Ishikawa (cell line): ENCODE data around the gene ST7.

Experiments
- CEBPB ChIP-seq: IDR thresholded peaks from 2 replicates; pipeline ENCODE4 v1.6.1; 2012
- CREB1 ChIP-seq: IDR thresholded peaks from 2 replicates; pipeline ENCODE4 v1.6.1; 2012; ENCODE audit warnings: low read depth
- EGR1 ChIP-seq: IDR thresholded peaks from 2 replicates; pipeline ENCODE4 v1.6.1; 2012
- EP300 ChIP-seq: IDR thresholded peaks from 2 replicates; pipeline ENCODE4 v1.6.1; 2012; ENCODE audit warnings: borderline replicate concordance
- FOXM1 ChIP-seq: IDR thresholded peaks from 2 replicates; pipeline ENCODE4 v1.6.1; 2012; ENCODE audit warnings: low read depth, borderline replicate concordance
- NFIC ChIP-seq: IDR thresholded peaks from 2 replicates; pipeline ENCODE4 v1.6.1; 2012
- RAD21 ChIP-seq: IDR thresholded peaks from 2 replicates; pipeline ENCODE4 v1.6.1; 2012; ENCODE audit warnings: low read depth
- TAF1 ChIP-seq: IDR thresholded peaks from 2 replicates; pipeline ENCODE4 v1.6.1; 2012; ENCODE audit warnings: low read depth, mild to moderate bottlenecking
- TCF12 ChIP-seq: IDR thresholded peaks from 2 replicates; pipeline ENCODE4 v1.6.1; 2012; ENCODE audit warnings: low read depth
- TEAD4 ChIP-seq: IDR thresholded peaks from 2 replicates; pipeline ENCODE4 v1.6.1; 2012
- YY1 ChIP-seq: IDR thresholded peaks from 2 replicates; pipeline ENCODE4 v1.6.1; 2012; ENCODE audit warnings: low read depth
- ZBTB7A ChIP-seq: IDR thresholded peaks from 2 replicates; pipeline ENCODE4 v1.6.1; 2012; ENCODE audit warnings: low read depth
- TF ChIP-seq, protein P1 (sequence below): IDR thresholded peaks from 2 replicates; pipeline ENCODE4 v1.6.1; 2012
- TF ChIP-seq, protein P2 (sequence below): IDR thresholded peaks from 2 replicates; pipeline ENCODE4 v1.6.1; 2012
- TF ChIP-seq, protein P3 (sequence below): IDR thresholded peaks from 2 replicates; pipeline ENCODE4 v1.6.1; 2012; ENCODE audit warnings: low read depth, mild to moderate bottlenecking

The ST7 gene

DNA sequence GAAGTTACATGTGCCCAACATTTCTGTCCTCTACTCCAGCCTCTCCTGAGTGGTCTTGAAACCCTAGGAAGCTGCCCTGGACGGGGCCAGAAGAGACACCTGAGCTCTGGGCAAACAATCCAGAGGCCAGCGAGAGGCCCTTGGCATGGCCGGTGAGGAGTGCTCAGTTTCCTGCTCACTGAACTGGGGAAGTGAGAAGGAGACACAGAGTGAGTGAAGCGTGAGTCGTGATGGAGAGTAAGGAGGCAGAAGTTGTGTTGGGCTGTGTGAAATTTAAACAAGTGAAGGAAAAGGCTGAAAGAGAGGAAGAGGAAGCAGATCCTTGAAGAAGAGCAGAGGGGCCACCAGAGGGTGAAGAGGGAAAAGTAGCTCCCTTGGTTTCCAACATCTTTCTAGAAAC, 296.4 kb downstream of the ST7 start:
- TF ChIP-seq ZBTB7A = no peak
- no peak for TF ChIP-seq YY1
- TF ChIP-seq, protein P1, sequence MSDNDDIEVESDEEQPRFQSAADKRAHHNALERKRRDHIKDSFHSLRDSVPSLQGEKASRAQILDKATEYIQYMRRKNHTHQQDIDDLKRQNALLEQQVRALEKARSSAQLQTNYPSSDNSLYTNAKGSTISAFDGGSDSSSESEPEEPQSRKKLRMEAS = no peak
- TF ChIP-seq, protein P2, sequence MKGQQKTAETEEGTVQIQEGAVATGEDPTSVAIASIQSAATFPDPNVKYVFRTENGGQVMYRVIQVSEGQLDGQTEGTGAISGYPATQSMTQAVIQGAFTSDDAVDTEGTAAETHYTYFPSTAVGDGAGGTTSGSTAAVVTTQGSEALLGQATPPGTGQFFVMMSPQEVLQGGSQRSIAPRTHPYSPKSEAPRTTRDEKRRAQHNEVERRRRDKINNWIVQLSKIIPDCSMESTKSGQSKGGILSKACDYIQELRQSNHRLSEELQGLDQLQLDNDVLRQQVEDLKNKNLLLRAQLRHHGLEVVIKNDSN = no peak
- TF ChIP-seq RAD21 = no peak
- no peak for TF ChIP-seq EGR1
- TF ChIP-seq EP300 = no peak
- TF ChIP-seq TEAD4 = no peak
- TF ChIP-seq CEBPB = no peak
- TF ChIP-seq TCF12 = no peak
- no peak for TF ChIP-seq NFIC
- TF ChIP-seq CREB1 = no peak
- TF ChIP-seq FOXM1 = no peak
- TF ChIP-seq, protein P3, sequence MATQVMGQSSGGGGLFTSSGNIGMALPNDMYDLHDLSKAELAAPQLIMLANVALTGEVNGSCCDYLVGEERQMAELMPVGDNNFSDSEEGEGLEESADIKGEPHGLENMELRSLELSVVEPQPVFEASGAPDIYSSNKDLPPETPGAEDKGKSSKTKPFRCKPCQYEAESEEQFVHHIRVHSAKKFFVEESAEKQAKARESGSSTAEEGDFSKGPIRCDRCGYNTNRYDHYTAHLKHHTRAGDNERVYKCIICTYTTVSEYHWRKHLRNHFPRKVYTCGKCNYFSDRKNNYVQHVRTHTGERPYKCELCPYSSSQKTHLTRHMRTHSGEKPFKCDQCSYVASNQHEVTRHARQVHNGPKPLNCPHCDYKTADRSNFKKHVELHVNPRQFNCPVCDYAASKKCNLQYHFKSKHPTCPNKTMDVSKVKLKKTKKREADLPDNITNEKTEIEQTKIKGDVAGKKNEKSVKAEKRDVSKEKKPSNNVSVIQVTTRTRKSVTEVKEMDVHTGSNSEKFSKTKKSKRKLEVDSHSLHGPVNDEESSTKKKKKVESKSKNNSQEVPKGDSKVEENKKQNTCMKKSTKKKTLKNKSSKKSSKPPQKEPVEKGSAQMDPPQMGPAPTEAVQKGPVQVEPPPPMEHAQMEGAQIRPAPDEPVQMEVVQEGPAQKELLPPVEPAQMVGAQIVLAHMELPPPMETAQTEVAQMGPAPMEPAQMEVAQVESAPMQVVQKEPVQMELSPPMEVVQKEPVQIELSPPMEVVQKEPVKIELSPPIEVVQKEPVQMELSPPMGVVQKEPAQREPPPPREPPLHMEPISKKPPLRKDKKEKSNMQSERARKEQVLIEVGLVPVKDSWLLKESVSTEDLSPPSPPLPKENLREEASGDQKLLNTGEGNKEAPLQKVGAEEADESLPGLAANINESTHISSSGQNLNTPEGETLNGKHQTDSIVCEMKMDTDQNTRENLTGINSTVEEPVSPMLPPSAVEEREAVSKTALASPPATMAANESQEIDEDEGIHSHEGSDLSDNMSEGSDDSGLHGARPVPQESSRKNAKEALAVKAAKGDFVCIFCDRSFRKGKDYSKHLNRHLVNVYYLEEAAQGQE = no peak
- TF ChIP-seq TAF1 = no peak

GRCh38 chr7:117250245-117250644, 296.9 kb downstream of the ST7 start:
- no peak for TF ChIP-seq YY1
- TF ChIP-seq EP300 = no peak
- TF ChIP-seq, protein P1 = no peak
- TF ChIP-seq CEBPB = no peak
- TF ChIP-seq NFIC = no peak
- TF ChIP-seq, protein P2 = no peak
- TF ChIP-seq RAD21 = no peak
- no peak for TF ChIP-seq TAF1
- no peak for TF ChIP-seq EGR1
- no peak for TF ChIP-seq TCF12
- TF ChIP-seq FOXM1 = no peak
- TF ChIP-seq, protein P3 = no peak
- TF ChIP-seq TEAD4 = no peak
- no peak for TF ChIP-seq CREB1
- TF ChIP-seq ZBTB7A = no peak

- no peak for TF ChIP-seq RAD21
- TF ChIP-seq FOXM1 = no peak
- no peak for TF ChIP-seq TAF1
- TF ChIP-seq EP300 = no peak
- no peak for TF ChIP-seq EGR1
Measured at GRCh38 chr7:117250801-117251200, 297.5 kb downstream of the ST7 start.

GRCh38 chr7:117251687-117252086, 298.4 kb downstream of the ST7 start:
- TF ChIP-seq TCF12 = no peak
- no peak for TF ChIP-seq FOXM1
- no peak for TF ChIP-seq CEBPB
- no peak for TF ChIP-seq RAD21
- no peak for TF ChIP-seq EP300
- no peak for TF ChIP-seq TEAD4
- TF ChIP-seq YY1 = no peak
- TF ChIP-seq ZBTB7A = no peak

- TF ChIP-seq NFIC = no peak
- no peak for TF ChIP-seq ZBTB7A
- no peak for TF ChIP-seq TAF1
- TF ChIP-seq CREB1 = no peak
Measured at GRCh38 chr7:117259615-117260014, 306.3 kb downstream of the ST7 start.

- TF ChIP-seq CEBPB = no peak
Measured at GRCh38 chr7:117262546-117262945, 309.2 kb downstream of the ST7 start.

DNA sequence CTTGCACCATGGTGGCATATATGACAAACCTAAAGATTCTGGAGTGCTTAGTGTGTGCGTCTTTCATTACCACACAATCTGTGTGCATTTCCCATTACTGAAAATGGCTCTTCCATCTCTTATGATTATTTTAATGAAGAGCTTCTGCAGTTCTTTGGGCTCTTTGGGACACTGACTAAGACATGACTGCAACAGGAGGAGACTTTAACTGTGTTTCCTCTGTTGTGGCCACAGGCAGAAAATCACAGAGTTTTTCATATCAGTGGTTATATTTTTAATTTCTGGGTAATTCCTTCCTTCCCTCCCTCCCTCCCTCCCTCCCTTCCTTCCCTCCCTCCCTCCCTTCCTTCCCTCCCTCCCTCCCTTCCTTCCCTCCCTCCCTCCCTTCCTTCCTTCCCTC, 311.4 kb downstream of the ST7 start:
- no peak for TF ChIP-seq TCF12
- no peak for TF ChIP-seq YY1
- no peak for TF ChIP-seq EGR1
- no peak for TF ChIP-seq CREB1
- no peak for TF ChIP-seq ZBTB7A
- no peak for TF ChIP-seq RAD21
- no peak for TF ChIP-seq NFIC
- TF ChIP-seq, protein P1 = no peak
- TF ChIP-seq EP300 = no peak
- TF ChIP-seq FOXM1 = no peak
- TF ChIP-seq, protein P2 = no peak
- no peak for TF ChIP-seq TEAD4
- TF ChIP-seq, protein P3 = no peak
